ENCODE results near the gene KCNQ1OT1.

KCNQ1OT1 gene

GRCh38 chr11:2649848-2650247, 49.9 kb downstream of the KCNQ1OT1 start:
- TF ChIP-seq, protein P1, sequence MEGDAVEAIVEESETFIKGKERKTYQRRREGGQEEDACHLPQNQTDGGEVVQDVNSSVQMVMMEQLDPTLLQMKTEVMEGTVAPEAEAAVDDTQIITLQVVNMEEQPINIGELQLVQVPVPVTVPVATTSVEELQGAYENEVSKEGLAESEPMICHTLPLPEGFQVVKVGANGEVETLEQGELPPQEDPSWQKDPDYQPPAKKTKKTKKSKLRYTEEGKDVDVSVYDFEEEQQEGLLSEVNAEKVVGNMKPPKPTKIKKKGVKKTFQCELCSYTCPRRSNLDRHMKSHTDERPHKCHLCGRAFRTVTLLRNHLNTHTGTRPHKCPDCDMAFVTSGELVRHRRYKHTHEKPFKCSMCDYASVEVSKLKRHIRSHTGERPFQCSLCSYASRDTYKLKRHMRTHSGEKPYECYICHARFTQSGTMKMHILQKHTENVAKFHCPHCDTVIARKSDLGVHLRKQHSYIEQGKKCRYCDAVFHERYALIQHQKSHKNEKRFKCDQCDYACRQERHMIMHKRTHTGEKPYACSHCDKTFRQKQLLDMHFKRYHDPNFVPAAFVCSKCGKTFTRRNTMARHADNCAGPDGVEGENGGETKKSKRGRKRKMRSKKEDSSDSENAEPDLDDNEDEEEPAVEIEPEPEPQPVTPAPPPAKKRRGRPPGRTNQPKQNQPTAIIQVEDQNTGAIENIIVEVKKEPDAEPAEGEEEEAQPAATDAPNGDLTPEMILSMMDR (IDR thresholded peaks at IDR 0.05; ENCODE audit: insufficient read depth, missing control alignments): no peak
- DNase-seq (ENCODE audit: insufficient read length, low spot score) (no peak), FAIRE-seq (no peak)

GRCh38 chr11:2649400-2649799, 50.4 kb downstream of the KCNQ1OT1 start:
- TF ChIP-seq, protein P1 (IDR thresholded peaks at IDR 0.05; ENCODE audit: insufficient read depth, missing control alignments): no peak
- DNase-seq (ENCODE audit: insufficient read length, low spot score) (no peak), FAIRE-seq (no peak)

DNA sequence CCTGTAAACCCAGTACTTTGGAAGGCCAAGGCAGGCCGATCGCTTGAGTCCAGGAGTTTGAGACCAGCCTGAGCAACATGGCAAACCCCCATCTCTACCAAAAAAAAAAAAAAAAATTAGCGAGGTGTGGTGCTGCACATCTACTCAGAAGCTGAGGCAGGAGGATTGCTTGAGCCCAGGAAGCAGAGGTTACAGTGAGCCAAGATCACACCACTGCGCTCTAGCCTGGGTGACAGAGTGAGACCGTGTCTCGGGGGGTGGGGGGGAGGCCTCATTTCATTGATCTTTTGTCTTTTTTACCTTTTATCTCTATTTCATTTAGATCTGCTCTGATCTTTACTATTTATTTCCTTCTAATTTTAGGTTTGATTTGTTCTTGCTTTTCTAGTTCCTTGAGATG, 51.8 kb downstream of the KCNQ1OT1 start:
- FAIRE-seq: no peak
- DNase-seq (ENCODE audit: insufficient read length, low spot score): no peak
- TF ChIP-seq, protein P1 (IDR thresholded peaks at IDR 0.05; ENCODE audit: insufficient read depth, missing control alignments): no peak

DNA sequence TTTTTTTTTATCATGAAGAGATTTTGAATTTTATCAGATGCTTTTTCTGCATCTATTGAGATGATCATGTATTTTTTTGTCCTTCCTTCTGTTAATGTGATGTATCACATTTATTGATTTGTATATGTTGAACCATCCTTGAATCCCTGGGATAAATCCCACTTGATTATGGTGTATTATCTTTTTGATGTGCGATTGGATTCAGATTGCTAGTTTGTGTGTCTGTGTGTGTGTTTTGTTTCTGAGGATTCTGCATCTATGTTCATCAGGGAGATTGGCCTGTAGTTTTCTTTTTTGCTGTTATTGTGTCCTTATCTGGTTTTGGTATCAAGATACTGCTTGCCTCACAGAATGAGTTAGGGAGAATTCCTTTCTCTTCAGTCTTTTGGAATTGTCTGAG, 52.6 kb downstream of the KCNQ1OT1 start:
- DNase-seq (ENCODE audit: insufficient read length, low spot score) (no peak), FAIRE-seq (no peak)
- TF ChIP-seq, protein P1 (IDR thresholded peaks at IDR 0.05; ENCODE audit: insufficient read depth, missing control alignments): no peak

DNA sequence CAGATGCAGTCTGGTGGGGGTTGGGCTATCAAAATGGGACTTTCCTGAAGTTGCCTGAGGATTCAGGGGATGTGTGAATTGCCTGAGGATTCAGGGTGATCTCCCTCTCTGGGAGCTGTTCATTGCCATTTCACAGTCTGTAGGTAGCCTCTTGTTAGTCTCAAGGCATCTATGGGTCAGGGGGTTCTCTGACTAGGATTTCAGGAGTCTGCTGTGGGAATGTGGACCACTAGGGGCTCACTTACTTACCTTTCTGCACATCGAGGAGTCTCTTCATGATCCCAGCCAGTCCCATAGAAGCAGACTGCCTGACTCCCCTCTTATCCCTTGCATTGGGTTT, 54.0 kb downstream of the KCNQ1OT1 start:
- DNase-seq (ENCODE audit: insufficient read length, low spot score) (no peak), FAIRE-seq (no peak)
- TF ChIP-seq, protein P1 (IDR thresholded peaks at IDR 0.05; ENCODE audit: insufficient read depth, missing control alignments): no peak

DNA sequence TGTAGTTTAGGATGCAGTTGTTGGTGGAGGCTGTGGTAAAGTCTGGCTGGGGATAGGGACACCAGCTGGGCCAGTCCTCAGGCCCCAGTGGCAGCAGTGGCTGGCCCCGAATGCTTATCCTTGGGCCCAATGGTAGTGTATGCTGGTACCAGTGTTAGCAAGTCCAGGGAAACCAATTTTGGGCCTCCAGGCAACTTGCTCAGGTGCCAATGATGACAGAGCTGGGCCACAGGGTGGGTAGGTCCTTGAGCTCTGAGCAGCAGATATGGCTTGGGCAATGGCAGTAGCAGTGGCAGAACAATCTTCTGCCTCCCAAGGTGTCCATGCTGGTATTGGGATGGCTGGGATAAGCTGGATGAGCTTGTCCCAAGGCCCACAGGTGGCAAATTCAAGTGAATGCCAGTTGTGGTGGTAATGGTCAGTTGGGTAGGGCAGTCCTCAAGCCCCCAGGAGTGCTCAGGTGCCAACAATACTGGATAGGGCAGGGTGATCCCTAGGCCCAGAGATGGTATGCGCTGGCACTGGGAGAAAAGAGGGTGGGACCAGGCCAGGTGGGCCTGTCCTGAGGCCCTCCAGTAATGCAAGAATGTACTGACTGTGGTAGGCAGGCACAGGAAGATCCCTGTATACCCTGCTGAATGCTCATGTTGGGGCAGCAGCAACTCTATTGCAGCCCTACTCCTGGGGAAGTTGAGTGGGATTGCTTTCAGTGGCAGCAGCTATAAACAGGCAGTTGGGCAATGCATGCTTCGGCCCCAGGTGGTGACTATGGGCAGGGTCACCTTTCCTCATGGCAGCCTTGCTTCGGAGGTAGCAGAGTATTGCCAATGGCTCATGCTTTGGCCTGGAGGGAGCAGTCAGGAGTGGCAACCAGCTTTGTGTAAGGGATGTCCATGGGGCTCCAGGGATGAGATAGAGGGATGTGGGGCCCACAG, 54.7 kb downstream of the KCNQ1OT1 start:
- FAIRE-seq (no peak), DNase-seq (ENCODE audit: insufficient read length, low spot score) (no peak)
- TF ChIP-seq, protein P1 (IDR thresholded peaks at IDR 0.05; ENCODE audit: insufficient read depth, missing control alignments): no peak

DNA sequence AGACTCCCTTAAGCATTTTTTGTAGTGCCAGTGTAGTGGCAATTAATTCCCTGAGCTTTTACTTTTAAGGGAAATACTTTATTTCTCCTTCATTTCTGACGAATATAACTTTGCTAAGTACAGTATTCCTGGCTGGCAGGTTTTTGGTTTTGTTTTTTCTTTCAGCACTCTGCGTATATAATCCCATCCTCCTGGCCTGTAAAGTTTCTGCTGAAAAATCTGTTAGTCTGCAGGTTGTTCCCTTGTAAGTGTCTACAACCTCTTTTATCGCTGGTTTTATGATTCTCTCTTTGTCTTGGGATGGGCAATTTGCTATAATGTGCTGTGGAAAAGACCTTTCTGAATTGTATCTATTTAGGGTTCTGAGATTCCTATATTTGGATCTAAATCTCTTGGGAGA, 56.0 kb downstream of the KCNQ1OT1 start:
- FAIRE-seq: no peak

More for the DNA sequence above, 56.0 kb downstream of the KCNQ1OT1 start:
- TF ChIP-seq, protein P1 (IDR thresholded peaks at IDR 0.05; ENCODE audit: insufficient read depth, missing control alignments): no peak
- no peak for DNase-seq (ENCODE audit: insufficient read length, low spot score)
